Stimulated activated CD8-positive, alpha-beta memory T cell treated with anti-CD3 and anti-CD28 coated beads, Interleukin-2, amount 100 ng/mL, for 48 hours (primary cell): ENCODE measurements around the gene TLL1.

Experiments used
- DNase-seq, 2 donors: peaks; one replicate each; pipeline ENCODE4 v3.0.0-alpha.2; 2020; ENCODE audit warnings: low read depth in 2 of 2

TLL1 gene

GRCh38 chr4:165894159-165894558 is 21.1 kb downstream of the TLL1 start:
- DNase-seq, result no peak

DNA sequence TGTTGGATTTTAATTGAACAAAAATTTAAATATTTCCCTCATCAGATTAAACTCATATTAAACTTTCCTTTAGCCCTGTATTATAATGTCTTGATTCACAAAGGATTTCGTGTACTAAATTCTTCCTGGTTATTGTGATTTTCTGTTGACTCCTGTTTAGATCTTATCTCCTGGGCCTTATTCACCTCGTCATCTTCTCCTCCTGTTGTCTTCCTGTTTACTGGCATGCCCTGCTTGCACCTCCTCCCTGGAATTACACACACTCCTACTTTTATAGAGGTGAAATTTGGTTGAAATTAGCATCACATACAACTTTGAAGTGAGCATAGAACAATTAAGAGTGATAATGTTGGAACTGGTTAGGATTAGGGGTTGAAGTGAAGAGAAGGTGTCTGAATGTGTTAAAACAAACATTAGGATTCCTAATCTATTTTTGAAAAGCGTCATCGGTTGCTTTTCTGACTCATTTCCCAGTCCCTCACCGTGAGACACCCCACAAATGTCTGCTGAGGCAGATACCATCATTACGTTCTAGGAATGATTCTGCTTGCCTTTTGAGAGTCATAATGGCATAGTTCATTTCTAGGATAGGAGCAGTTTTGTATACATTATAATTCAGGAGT is 32.5 kb downstream of the TLL1 start:
- DNase-seq, result no peak

- no peak for DNase-seq
Observed at GRCh38 chr4:165906272-165906671, 33.2 kb downstream of the TLL1 start.

DNA sequence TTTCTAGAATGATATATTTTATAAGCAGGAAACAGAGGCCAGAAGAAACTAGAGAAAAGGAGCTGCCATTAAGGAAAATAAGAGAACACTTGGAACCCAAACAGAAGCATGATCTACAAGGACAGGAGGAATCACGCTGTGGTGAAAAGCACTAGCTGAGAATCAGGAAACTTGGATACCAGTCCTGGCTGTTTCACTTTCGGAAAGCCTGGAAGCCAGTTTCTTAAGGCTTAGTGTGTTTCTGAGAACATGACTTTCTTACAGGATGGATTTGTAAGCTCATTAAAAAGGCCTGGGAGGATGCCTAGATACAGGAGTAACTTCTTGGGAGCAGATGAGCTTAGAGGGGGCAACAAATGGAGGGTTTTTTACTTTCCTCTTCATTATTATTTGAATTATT is 36.9 kb downstream of the TLL1 start:
- DNase-seq, result no peak

GRCh38 chr4:165915215-165915614 is 42.2 kb downstream of the TLL1 start:
- DNase-seq, result no peak

DNA sequence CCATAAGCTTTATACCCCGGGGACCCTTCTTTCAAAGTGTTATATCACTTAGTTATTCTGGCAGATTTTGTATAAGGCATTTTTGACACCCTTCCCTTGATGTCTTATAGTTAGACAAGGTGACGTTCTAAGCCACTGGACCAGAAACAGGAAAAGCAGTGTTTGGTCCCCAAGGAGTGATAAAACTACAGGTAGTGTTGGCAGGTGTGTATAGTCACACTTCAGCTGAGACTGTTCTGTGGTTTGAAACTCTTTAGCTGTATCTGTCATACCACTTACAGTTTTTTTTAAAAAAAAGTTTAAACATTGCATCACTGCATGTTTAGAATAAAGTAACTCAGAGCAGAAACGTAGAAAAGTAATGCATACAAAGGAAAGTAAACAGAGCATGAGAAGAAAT is 48.5 kb downstream of the TLL1 start:
- DNase-seq, result no peak

DNA sequence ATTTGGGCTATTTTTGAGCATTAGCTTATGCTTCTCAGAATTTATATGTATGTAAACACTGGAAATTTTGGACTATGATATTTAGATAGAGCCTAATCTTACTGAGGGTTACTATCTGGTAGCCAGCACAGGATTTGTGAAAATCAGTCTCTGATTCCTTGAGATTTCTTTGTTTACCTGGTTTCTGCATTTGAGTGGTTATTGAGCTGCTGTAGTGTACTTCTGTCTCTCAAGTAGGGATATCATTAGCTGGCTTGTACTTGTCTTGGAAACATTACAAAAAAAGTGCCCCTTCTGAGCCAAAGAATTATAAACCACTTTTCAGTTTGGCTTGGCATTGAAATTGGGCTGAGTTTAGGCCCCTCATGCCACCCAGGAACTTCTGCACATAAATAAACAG is 49.7 kb downstream of the TLL1 start:
- no peak for DNase-seq

- DNase-seq, result no peak
Observed at GRCh38 chr4:165926307-165926706, 53.3 kb downstream of the TLL1 start.

GRCh38 chr4:165927366-165927765 is 54.3 kb downstream of the TLL1 start:
- no peak for DNase-seq

- DNase-seq, result no peak
Observed at GRCh38 chr4:165927815-165928214, 54.8 kb downstream of the TLL1 start.

DNA sequence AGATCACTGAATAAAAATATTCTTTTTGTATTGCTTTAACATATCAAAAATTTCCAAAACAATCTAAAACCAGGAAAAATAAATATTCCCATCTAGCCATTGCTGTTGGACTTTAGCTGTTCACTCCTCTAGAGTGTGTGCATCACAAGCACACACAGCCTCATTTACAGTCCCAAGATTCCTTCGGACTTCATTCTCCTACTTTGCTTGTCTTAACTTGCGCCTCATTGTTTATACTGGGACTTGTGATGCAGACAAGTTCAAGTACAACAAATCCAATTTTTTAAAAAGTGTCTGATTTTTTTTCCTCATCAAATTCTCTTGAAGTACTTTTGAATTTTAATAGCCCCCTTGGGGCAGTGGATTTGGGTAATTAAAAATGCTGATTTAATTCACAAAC is 55.6 kb downstream of the TLL1 start:
- DNase-seq, result no peak

GRCh38 chr4:165929662-165930061 is 56.6 kb downstream of the TLL1 start:
- DNase-seq, result no peak

DNA sequence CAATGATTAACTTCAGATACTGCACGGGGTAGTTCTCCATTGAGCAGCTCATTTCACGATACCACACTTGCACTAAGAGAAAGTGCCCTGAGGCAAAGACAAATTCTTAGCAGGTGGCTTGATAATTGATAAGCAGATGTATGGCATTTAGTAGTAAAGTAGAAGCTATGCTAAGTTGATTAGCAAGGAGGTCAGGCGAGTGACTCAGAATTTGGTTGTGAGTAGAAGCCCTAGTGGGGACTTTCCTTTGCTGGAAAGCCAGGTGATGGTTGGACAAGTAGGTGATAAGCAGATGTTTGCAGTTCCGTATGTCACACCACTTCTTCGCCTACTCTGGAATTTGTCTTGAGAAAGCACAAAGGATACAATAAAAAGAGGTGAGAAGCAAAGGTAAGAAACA is 58.7 kb downstream of the TLL1 start:
- no peak for DNase-seq

- DNase-seq, result no peak
Observed at GRCh38 chr4:165944900-165945299, 71.9 kb downstream of the TLL1 start.

DNA sequence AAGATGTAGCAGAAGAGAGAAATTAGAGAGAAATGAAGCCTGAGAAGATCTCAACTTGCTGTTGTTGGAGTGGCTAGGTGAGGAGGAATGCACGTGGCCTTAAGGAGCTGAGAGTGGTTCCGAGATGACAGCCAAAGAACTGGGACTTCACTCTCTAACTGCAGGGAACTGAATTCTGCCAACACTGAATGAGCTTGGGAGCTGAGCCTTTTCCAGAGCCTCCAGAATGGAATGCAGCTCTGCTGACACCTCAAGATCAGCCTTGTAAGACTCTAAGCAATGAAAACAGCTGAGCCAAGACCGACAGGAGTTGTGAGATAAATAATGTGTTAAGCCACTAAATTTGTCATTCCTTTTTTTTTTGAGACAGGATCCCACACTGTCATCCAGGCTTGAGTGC is 73.0 kb downstream of the TLL1 start:
- no peak for DNase-seq

DNA sequence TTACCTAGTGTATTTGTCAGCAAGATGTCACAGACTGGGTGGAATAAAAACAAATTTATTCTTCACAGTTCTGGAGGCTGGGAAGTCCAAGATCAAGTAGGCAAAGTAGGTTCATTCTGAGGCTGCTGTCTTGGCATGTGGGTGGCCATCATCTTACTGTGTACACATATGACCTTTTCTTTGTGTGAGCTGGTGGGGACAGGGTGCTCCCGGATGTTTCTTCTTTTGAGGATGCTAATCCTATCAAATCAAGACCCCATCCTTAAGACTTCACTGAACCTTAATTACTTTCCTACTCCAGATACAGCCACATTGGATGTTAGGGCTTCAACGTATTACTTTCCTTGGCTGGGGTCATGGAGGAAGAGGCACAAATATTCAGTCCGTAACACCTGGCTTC is 74.0 kb downstream of the TLL1 start:
- no peak for DNase-seq

GRCh38 chr4:165953181-165953580 is 80.1 kb downstream of the TLL1 start:
- no peak for DNase-seq

- no peak for DNase-seq
Observed at GRCh38 chr4:165963621-165964020, 90.6 kb downstream of the TLL1 start.

- DNase-seq, result no peak
Observed at GRCh38 chr4:165964591-165964990, 91.6 kb downstream of the TLL1 start.

DNA sequence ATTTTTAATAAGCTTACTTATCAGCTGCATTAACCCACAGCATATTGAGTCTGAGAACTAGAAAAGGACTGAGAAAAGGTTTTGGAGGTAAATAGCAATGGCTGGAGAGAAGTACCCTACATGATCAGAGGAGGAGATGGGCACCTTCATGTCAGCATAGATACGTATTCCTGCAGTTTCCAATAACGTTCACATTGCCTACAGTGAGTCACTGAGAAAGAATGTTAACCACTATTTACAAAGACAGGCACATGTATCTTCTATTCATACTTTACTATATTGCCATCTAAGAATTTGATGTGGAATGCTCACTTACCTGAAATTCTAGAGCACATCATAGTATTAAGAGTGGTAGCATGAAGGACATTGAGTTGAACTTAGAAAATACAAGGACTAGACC is 92.5 kb downstream of the TLL1 start:
- no peak for DNase-seq

DNA sequence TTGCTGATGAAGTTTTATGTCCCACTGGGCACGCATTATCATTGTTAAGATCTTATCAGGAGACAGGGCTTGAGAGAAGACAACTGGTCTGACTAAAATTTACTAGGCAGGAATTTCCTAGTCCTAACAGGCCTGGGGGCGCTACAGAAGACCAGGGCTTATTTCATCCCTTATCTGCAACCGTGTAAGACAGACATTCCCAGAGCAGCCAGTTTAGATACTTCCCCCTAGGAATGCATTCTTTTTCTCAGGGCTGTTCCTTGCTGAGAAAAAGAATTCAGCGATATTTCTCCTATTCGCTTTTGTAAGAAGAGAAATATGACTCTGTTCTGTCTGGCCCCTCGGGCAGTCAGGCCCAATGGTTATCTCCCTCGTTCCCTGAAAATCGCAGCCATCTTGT is 93.8 kb downstream of the TLL1 start:
- DNase-seq, result no peak

GRCh38 chr4:165967486-165967885 is 94.4 kb downstream of the TLL1 start:
- no peak for DNase-seq

DNA sequence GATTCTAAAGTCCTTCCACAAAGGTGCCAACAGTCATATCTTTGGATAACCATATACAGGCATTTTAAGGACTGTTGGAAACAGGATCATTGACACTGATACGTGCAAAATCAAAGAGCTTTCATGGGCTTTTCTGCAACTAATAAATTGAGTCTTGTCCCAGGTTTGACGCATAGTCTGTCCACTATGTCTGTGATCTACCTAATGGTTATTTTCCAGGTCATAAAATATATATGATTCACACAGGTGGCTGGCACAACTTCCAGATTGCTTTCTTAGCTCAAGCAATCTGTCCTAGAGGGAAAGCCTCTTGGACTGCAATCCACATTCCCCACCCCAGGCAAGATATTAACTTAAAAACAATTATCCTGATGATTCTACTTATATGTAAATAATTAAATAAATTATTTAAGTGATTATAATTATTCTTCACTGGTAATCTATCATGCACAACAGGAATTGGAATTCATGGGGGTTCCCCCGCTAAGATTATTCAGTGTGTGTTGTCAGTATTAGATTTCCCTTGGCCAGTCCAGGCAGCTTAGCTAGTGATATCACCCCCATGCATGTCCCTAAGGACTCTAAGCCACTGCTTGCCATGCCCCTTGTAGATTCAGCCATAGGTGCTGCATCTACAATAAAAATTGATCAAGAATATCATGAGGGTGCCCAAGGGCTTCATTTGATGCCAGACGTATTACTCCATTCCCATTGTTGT is 97.8 kb downstream of the TLL1 start:
- no peak for DNase-seq

DNA sequence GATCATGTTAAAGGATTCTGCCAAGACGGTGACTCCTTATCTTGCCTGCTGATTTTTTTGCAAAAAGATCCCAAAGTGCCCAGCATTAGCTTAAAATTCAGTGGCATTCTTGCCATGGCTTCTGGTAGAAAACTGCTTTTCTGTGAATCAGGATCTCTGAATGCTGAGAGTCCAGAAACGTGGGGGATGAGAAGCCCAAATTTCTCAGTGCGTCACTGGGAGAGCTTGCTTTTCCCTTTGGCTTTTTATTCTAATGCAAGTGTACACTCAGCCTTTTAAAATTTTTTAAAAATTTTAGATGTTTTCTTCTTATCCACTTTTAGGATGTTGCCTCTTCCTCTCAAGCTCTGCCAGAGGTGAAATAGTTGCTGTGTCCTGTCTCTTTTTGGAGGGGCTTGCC is 98.4 kb downstream of the TLL1 start:
- no peak for DNase-seq
